DND-41 (cell line): ENCODE measurements around the gene RCBTB1.

Source experiments
- ATAC-seq: fragments of 200-7000 bp; cut with Tn5 transposase; 3 replicates; pipeline ENCODE4 v1.9.1; 2021; ENCODE audit warnings: low read depth; ENCODE audit not compliant: insufficient read depth
- DNase-seq: peaks from one replicate; pipeline ENCODE4 v3.0.0-alpha.2; 2020
- H2AFZ ChIP-seq: 2 replicates; pipeline ENCODE4 v1.6.0; 2012; ENCODE audit warnings: low read depth, low read length
- H3K27ac ChIP-seq: 2 replicates; pipeline ENCODE4 v1.5.1; 2012; ENCODE audit warnings: low read length, inconsistent platforms
- H3K27me3 ChIP-seq: fragments of 200-600 bp; sonication (generic); 2 replicates; pipeline ENCODE4 v1.6.0; 2012; ENCODE audit warnings: low read length, mild to moderate bottlenecking, inconsistent platforms; ENCODE audit not compliant: insufficient read depth, poor library complexity
- H3K36me3 ChIP-seq: 2 replicates; pipeline ENCODE4 v1.5.1; 2012; ENCODE audit warnings: low read length, inconsistent platforms; ENCODE audit not compliant: insufficient read depth
- H3K4me1 ChIP-seq: 2 replicates; pipeline ENCODE4 v1.5.1; 2012; ENCODE audit warnings: mild to moderate bottlenecking, low read length; ENCODE audit not compliant: insufficient read depth
- H3K4me2 ChIP-seq: 2 replicates; pipeline ENCODE4 v1.6.0; 2012; ENCODE audit warnings: mild to moderate bottlenecking, moderate library complexity, low read length, inconsistent platforms; ENCODE audit not compliant: insufficient read depth
- H3K4me3 ChIP-seq, 2 experiments: fragments of 200-600 bp in 1 of 2; shearing (Covaris generic) in 1 of 2; 2 replicates each; pipeline ENCODE4 v1.5.1; 2012 to 2016; ENCODE audit warnings: inconsistent platforms in 2 of 2, low read length in 2 of 2, mild to moderate bottlenecking in 2 of 2, low read depth in 1 of 2, moderate library complexity in 1 of 2
- H3K79me2 ChIP-seq: 2 replicates; pipeline ENCODE4 v1.6.0; 2012; ENCODE audit warnings: low read length, inconsistent platforms; ENCODE audit not compliant: insufficient read depth
- H3K9ac ChIP-seq: 2 replicates; pipeline ENCODE4 v1.6.0; 2012; ENCODE audit warnings: low read depth, mild to moderate bottlenecking, inconsistent platforms, low read length, moderate library complexity
- H3K9me3 ChIP-seq: 2 replicates; pipeline ENCODE4 v1.5.1; 2012; ENCODE audit warnings: low read length, moderate library complexity, mild to moderate bottlenecking, inconsistent platforms; ENCODE audit not compliant: insufficient read depth, severe bottlenecking
- H4K20me1 ChIP-seq: 2 replicates; pipeline ENCODE4 v1.6.0; 2012; ENCODE audit warnings: low read length; ENCODE audit not compliant: insufficient read depth
- EZH2 ChIP-seq: IDR thresholded peaks from 3 replicates; pipeline ENCODE4 v1.6.1; 2012; ENCODE audit warnings: borderline replicate concordance, low read depth, mild to moderate bottlenecking, moderate library complexity, low read length, inconsistent platforms; ENCODE audit not compliant: severe bottlenecking
- TF ChIP-seq, protein P1 (sequence below): IDR thresholded peaks from 2 replicates; pipeline ENCODE4 v1.5.1; 2012; ENCODE audit warnings: borderline replicate concordance, low read length, moderate library complexity, mild to moderate bottlenecking; ENCODE audit not compliant: poor library complexity, severe bottlenecking; ENCODE audit errors: extremely low read depth

Gene RCBTB1

DNA sequence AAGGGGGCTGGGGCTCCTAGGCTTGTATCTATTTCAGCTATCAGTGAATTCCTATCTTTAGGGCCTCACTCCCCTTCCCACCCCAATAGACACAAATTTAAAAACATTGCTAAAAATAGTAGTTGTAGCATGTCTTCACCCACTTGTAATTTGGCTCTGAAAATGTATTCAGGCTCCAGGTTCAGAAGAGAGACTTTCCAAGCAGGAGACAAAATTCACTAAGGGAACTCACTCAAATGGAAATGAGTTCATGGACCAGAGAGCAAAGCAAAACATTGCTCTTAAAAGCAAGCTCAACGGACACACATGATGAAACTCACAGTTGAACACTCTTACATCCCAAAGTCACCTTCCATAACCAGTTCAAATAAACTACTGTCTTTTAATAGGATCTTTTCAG, 52.8 kb downstream of the RCBTB1 start:
- Histone ChIP-seq H3K79me2 (no peaks in the 10 kb centered on the region), H3K27ac (no peak overlapping the region), H3K4me3 (no peak overlapping the region), H2AFZ (no peak overlapping the region), H3K36me3 (peaks cover 45% of the 10 kb centered on the region), H3K4me1 (no peaks in the 10 kb centered on the region), H3K4me2 (no peak overlapping the region), H3K27me3 (no peaks in the 10 kb centered on the region), H4K20me1 (no peaks in the 10 kb centered on the region), H3K9ac (no peak overlapping the region), H3K9me3 (no peaks in the 10 kb centered on the region)
- TF ChIP-seq, protein P1, sequence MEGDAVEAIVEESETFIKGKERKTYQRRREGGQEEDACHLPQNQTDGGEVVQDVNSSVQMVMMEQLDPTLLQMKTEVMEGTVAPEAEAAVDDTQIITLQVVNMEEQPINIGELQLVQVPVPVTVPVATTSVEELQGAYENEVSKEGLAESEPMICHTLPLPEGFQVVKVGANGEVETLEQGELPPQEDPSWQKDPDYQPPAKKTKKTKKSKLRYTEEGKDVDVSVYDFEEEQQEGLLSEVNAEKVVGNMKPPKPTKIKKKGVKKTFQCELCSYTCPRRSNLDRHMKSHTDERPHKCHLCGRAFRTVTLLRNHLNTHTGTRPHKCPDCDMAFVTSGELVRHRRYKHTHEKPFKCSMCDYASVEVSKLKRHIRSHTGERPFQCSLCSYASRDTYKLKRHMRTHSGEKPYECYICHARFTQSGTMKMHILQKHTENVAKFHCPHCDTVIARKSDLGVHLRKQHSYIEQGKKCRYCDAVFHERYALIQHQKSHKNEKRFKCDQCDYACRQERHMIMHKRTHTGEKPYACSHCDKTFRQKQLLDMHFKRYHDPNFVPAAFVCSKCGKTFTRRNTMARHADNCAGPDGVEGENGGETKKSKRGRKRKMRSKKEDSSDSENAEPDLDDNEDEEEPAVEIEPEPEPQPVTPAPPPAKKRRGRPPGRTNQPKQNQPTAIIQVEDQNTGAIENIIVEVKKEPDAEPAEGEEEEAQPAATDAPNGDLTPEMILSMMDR = no peak
- TF ChIP-seq EZH2 = no peak
- DNase-seq (no peak), ATAC-seq (no peak)

DNA sequence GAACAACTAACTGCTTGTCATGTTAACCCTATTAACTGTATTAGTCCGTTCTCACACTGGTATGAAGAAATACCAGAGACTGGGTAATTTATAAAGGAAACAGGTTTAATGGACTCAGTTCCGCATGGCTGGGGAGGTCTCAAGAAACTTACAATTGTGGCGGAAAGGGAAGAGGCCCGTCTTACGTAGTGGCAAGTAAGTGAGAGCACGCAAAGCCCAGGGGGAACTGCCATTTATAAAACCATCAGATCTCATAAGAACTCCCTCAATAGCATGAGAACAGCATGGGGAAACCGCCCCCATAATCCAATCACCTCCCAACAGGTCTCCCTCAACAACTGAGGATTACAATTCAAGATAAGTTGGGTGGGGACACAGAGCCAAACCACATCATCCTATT, 54.9 kb downstream of the RCBTB1 start:
- Histone ChIP-seq H3K4me1 (no peaks in the 10 kb centered on the region), H3K4me2 (no peak overlapping the region), H3K4me3 (no peak overlapping the region), H4K20me1 (no peaks in the 10 kb centered on the region), H3K79me2 (no peaks in the 10 kb centered on the region), H2AFZ (no peak overlapping the region), H3K36me3 (peaks cover 52% of the 10 kb centered on the region), H3K27me3 (no peaks in the 10 kb centered on the region), H3K9me3 (no peaks in the 10 kb centered on the region), H3K9ac (no peak overlapping the region), H3K27ac (no peak overlapping the region)
- no peak for TF ChIP-seq EZH2
- TF ChIP-seq, protein P1 = no peak
- ATAC-seq (no peak; the same call in 2 of the 3 replicates), DNase-seq (no peak)

DNA sequence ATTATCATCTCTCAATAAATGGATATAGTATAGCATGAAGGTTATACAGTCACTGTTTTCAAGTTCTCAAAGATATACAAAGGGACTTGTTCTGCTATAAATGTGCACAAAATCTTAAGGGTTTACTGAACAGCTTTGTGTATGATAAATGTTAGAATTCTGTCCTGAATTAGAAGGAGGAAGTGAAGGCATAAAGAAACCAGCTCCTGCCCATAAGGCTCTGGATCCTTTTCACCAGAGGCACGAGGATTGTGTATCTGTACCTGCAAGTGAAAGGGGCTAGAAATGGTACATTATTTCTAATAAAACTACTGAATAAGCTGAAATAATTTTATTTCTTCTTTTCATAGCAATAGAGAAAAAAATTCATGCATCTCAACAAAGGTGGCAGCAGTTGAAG, 57.2 kb downstream of the RCBTB1 start:
- no peaks in the 10 kb centered on the region for H3K79me2 ChIP-seq
- no peak overlapping the region for H2AFZ ChIP-seq
- H4K20me1 ChIP-seq = no peaks in the 10 kb centered on the region
- no peak overlapping the region for H3K27ac ChIP-seq
- DNase-seq (no peak), ATAC-seq (no peak)
- peaks cover 50% of the 10 kb centered on the region for H3K36me3 ChIP-seq
- H3K4me1 ChIP-seq = no peaks in the 10 kb centered on the region
- TF ChIP-seq EZH2 = no peak
- TF ChIP-seq, protein P1 = no peak
- no peaks in the 10 kb centered on the region for H3K9me3 ChIP-seq
- no peak overlapping the region for H3K9ac ChIP-seq
- no peak overlapping the region for H3K4me2 ChIP-seq
- no peak overlapping the region for H3K4me3 ChIP-seq
- no peaks in the 10 kb centered on the region for H3K27me3 ChIP-seq

DNA sequence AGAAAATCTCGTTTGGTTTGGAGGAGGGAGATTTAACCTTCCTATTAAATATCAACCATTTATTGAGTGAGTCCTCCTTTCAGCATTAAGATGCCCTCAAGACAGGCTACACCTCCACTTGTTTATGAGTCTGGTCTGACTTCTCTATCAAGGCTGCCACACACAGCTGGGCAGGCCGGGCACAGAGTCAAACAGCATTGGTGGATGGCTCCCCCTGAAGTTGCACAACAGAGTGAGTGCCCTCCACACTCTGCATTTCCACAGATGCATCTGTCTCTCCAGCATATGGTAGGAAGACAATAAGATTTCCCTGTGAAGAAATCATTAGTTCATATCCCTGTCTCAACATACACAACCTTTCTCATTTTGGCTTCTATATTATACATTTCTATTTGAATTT, 58.2 kb downstream of the RCBTB1 start:
- Histone ChIP-seq H3K4me3 (no peak overlapping the region), H4K20me1 (no peaks in the 10 kb centered on the region), H3K79me2 (no peaks in the 10 kb centered on the region), H3K27ac (no peak overlapping the region), H3K9me3 (no peaks in the 10 kb centered on the region), H2AFZ (no peak overlapping the region), H3K4me2 (no peak overlapping the region), H3K4me1 (no peaks in the 10 kb centered on the region), H3K36me3 (peaks cover 58% of the 10 kb centered on the region), H3K9ac (no peak overlapping the region), H3K27me3 (no peaks in the 10 kb centered on the region)
- 0 out of 3 replicates have a peak, but pooled peaks have one; percentile 35 for ATAC-seq
- no peak for TF ChIP-seq EZH2
- TF ChIP-seq, protein P1 = no peak
- no peak for DNase-seq
